ENCODE results near the gene UBC. TPM values are rescaled to one million over a fixed set of nuclear protein-coding genes. Genes with fewer than 3 reads are reported as not detected.
A peak's percentile ranks its signal among the peaks of the same experiment; 100 is the strongest.

UBC gene
- total RNA-seq, 1 experiment from 2014 or later = 523 TPM

- Histone ChIP-seq H3K4me1 (ENCODE audit: insufficient read depth, low read length) (no peaks in the 10 kb centered on the region), H4K8ac (replicated peaks; ENCODE audit: insufficient read length, low read depth, low read length) (no peak overlapping the region), H2BK120ac (ENCODE audit: low read depth, low read length, poor library complexity, severe bottlenecking) (no peak overlapping the region), H3K4me2 (ENCODE audit: insufficient read depth, insufficient read length, low read length) (peak overlapping the region; percentile 71), H4K5ac (ENCODE audit: insufficient read length, low read depth, low read length) (no peak overlapping the region), H3K23me2 (ENCODE audit: insufficient read length, low read depth, low read length, poor library complexity, severe bottlenecking) (peaks cover 10% of the 10 kb centered on the region), H3K18ac (ENCODE audit: insufficient read length, low read depth, low read length) (no peak overlapping the region), H3K79me2 (ENCODE audit: insufficient read depth, low read length) (no peaks in the 10 kb centered on the region), H3K23ac (ENCODE audit: insufficient read length, low read depth, low read length) (no peak overlapping the region), H4K20me1 (ENCODE audit: control insufficient read depth, insufficient read depth, insufficient read length) (no peaks in the 10 kb centered on the region), H3K79me1 (ENCODE audit: insufficient read depth, low read depth, low read length, poor library complexity, severe bottlenecking) (no peaks in the 10 kb centered on the region), H3K9ac (ENCODE audit: extremely low read depth, insufficient read length, low read length) (no peak overlapping the region), H2BK12ac (ENCODE audit: insufficient read length, low read depth, low read length) (no peak overlapping the region), H2BK5ac (ENCODE audit: insufficient read length, low read length) (no peak overlapping the region), H3K14ac (ENCODE audit: insufficient read depth, low read length) (no peak overlapping the region), H2BK20ac (ENCODE audit: low read depth, low read length, poor library complexity, severe bottlenecking) (no peak overlapping the region), H4K91ac (ENCODE audit: insufficient read length, low read depth, low read length) (no peak overlapping the region), H2BK15ac (ENCODE audit: low read depth, low read length) (no peak overlapping the region), H3K27me3 (ENCODE audit: insufficient read depth, low read length) (no peaks in the 10 kb centered on the region), H3K56ac (ENCODE audit: insufficient read length, low read depth, low read length) (no peak overlapping the region), H3K27ac (ENCODE audit: insufficient read length, low read depth, low read length) (no peak overlapping the region), H3K4ac (ENCODE audit: low read depth, low read length) (no peak overlapping the region), H2AK5ac (ENCODE audit: insufficient read length, low read length) (no peak overlapping the region), H2AFZ (ENCODE audit: low read length) (no peak overlapping the region), H3K9me3 (ENCODE audit: control insufficient read depth, low read depth, low read length) (no peaks in the 10 kb centered on the region), H3T11ph (ENCODE audit: low read length) (no peak overlapping the region)
- TF ChIP-seq, protein P1, sequence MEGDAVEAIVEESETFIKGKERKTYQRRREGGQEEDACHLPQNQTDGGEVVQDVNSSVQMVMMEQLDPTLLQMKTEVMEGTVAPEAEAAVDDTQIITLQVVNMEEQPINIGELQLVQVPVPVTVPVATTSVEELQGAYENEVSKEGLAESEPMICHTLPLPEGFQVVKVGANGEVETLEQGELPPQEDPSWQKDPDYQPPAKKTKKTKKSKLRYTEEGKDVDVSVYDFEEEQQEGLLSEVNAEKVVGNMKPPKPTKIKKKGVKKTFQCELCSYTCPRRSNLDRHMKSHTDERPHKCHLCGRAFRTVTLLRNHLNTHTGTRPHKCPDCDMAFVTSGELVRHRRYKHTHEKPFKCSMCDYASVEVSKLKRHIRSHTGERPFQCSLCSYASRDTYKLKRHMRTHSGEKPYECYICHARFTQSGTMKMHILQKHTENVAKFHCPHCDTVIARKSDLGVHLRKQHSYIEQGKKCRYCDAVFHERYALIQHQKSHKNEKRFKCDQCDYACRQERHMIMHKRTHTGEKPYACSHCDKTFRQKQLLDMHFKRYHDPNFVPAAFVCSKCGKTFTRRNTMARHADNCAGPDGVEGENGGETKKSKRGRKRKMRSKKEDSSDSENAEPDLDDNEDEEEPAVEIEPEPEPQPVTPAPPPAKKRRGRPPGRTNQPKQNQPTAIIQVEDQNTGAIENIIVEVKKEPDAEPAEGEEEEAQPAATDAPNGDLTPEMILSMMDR (conservative IDR thresholded peaks at IDR 0.05) = no peak
- H3K27ac Mint-ChIP-seq = no peak overlapping the region
- no peak for DNase-seq
- no peaks in the 10 kb centered on the region for H3K27me3 Mint-ChIP-seq (ENCODE audit: low read depth)
- WGBS (ENCODE audit: extremely low coverage, insufficient read length, low lambda C conversion rate) = no CpG with 5 or more reads among the region's 7 CpGs
- no peaks in the 10 kb centered on the region for H3K9me3 Mint-ChIP-seq
- H3K4me1 Mint-ChIP-seq = peaks cover 9 to 11% of the 10 kb centered on the region in 2 experiments; a peak in 3 of 4 replicates
- peaks cover 3 to 24% (median 10%) of the 10 kb centered on the region in 3 experiments; a peak in 6 of 7 replicates for H3K36me3 Mint-ChIP-seq (ENCODE audit: insufficient read depth in 1 of 3, low read depth in 3 of 3)
- no peak overlapping the region for H3K4me3 Mint-ChIP-seq
Observed at GRCh38 chr12:124941170-124941527, 26.7 kb upstream of the UBC start.

Measured in H9 (cell line).